ENCODE measurements around the gene GADD45A. TPM values are rescaled to one million over a fixed set of nuclear protein-coding genes. Genes with fewer than 3 reads are reported as not detected.

The GADD45A gene
- total RNA-seq, 1 donor from 2014 or later = 16.4 TPM

- ATAC-seq = no peak
- Histone ChIP-seq H3K4me1 (peaks cover 15% of the 10 kb centered on the region), H3K36me3 (no peaks in the 10 kb centered on the region), H3K4me3 (no peak overlapping the region), H3K9me3 (no peaks in the 10 kb centered on the region), H3K27ac (no peak overlapping the region), H3K27me3 (no peaks in the 10 kb centered on the region)
- TF ChIP-seq CTCF (IDR thresholded peaks at IDR 0.05) = no peak
- no peak for DNase-seq
- intact Hi-C loops (cut with DNase I) = no loop called here
Measured at GRCh38 chr1:67645495-67646144, 39.4 kb upstream of the GADD45A start.

- Histone ChIP-seq H3K4me3 (no peak overlapping the region), H3K9me3 (no peaks in the 10 kb centered on the region), H3K27ac (peak overlapping the region; percentile 21), H3K4me1 (peaks cover 15% of the 10 kb centered on the region), H3K27me3 (no peaks in the 10 kb centered on the region), H3K36me3 (no peaks in the 10 kb centered on the region)
- DNase-seq = no peak
- intact Hi-C loops (cut with DNase I) = no loop called here
- ATAC-seq = no peak
- TF ChIP-seq CTCF (IDR thresholded peaks at IDR 0.05) = no peak
Measured at GRCh38 chr1:67646145-67647035, 38.6 kb upstream of the GADD45A start.

- no peaks in the 10 kb centered on the region for H3K36me3 ChIP-seq
- H3K4me1 ChIP-seq = peaks cover 15% of the 10 kb centered on the region
- H3K9me3 ChIP-seq = no peaks in the 10 kb centered on the region
- no peaks in the 10 kb centered on the region for H3K27me3 ChIP-seq
- no peak for TF ChIP-seq CTCF (IDR thresholded peaks at IDR 0.05)
- H3K27ac ChIP-seq = peak overlapping the region; percentile 21
- DNase-seq (no peak), ATAC-seq (no peak)
- no peak overlapping the region for H3K4me3 ChIP-seq
- intact Hi-C loops (cut with DNase I) = no loop called here
Measured at GRCh38 chr1:67647036-67647798, 37.8 kb upstream of the GADD45A start.

- TF ChIP-seq CTCF (IDR thresholded peaks at IDR 0.05) = no peak
- no peaks in the 10 kb centered on the region for H3K27me3 ChIP-seq
- no peak overlapping the region for H3K4me3 ChIP-seq
- no peaks in the 10 kb centered on the region for H3K36me3 ChIP-seq
- no peaks in the 10 kb centered on the region for H3K9me3 ChIP-seq
- H3K4me1 ChIP-seq = peaks cover 15% of the 10 kb centered on the region
- intact Hi-C loops (cut with DNase I) = no loop called here
- ATAC-seq = no peak
- DNase-seq = no peak
- H3K27ac ChIP-seq = no peak overlapping the region
Measured at GRCh38 chr1:67647814-67648358, 37.1 kb upstream of the GADD45A start.

- Histone ChIP-seq H3K4me3 (no peak overlapping the region), H3K27me3 (no peaks in the 10 kb centered on the region), H3K4me1 (peaks cover 15% of the 10 kb centered on the region), H3K36me3 (no peaks in the 10 kb centered on the region), H3K9me3 (no peaks in the 10 kb centered on the region), H3K27ac (no peak overlapping the region)
- intact Hi-C loops (cut with DNase I) = no loop called here
- DNase-seq (no peak), ATAC-seq (no peak)
- TF ChIP-seq CTCF (IDR thresholded peaks at IDR 0.05) = no peak
Measured at GRCh38 chr1:67648582-67649326, 36.2 kb upstream of the GADD45A start.
